Lower leg skin (tissue), 4 donors: ENCODE data around the gene STK38. TPM values are rescaled to one million over a fixed set of nuclear protein-coding genes. Genes with fewer than 3 reads are reported as not detected.
"Not testable (repeated sequence)": the region's sequence is repeated elsewhere in the genome, so short reads cannot be mapped to it uniquely, and the experiment has no call there.

Experiments used
- DNase-seq, 2 donors: peaks; one replicate each; pipeline ENCODE4 v3.0.0-alpha.2; 2019; ENCODE audit warnings: low spot score in 2 of 2
- H3K4me3 ChIP-seq: fragments of 200-600 bp; sonication (generic); 2 replicates; pipeline ENCODE4 v1.5.1; 2017; ENCODE audit warnings: mild to moderate bottlenecking, low read depth; ENCODE audit not compliant: poor library complexity, severe bottlenecking
- CTCF ChIP-seq, 3 donors: fragments of 450-650 bp; IDR thresholded peaks; one replicate each; pipeline ENCODE4 v1.5.1; 2016; ENCODE audit warnings: antibody characterized with exemption in 3 of 3, mild to moderate bottlenecking in 3 of 3, moderate library complexity in 2 of 3
- POLR2A ChIP-seq, 2 donors: fragments of 450-650 bp; IDR thresholded peaks; one replicate each; pipeline ENCODE4 v1.6.1; 2016 to 2017; ENCODE audit warnings: antibody characterized with exemption in 2 of 2, mild to moderate bottlenecking in 1 of 2, moderate library complexity in 1 of 2
- WGBS, 2 donors: methylation state at CpG; one replicate each; pipeline ENCODE4 v1.1.5; 2018; 5-methylcytosine and 5-hydroxymethylcytosine counted together
- intact Hi-C: fragments of 100-400 bp; cut with DNase I; formaldehyde crosslinking; loops from one replicate; pipeline ENCODE4 v1.15.0; 2023; ENCODE audit warnings: low total_unique reads
- total RNA-seq, 4 donors: library from RNA; depleted of rRNA; stranded (reverse); fragments of >200 nt; gene quantifications; one replicate each; pipeline ENCODE4 v1.1.0, GENCODE V29; 2016

STK38 gene
- total RNA-seq, 4 donors from 2014 or later: 27.1 to 37.4 (median 30.6) TPM

- intact Hi-C loops: no loop called here
- no peak overlapping the region for H3K4me3 ChIP-seq
- no peak for TF ChIP-seq CTCF (IDR thresholded peaks at IDR 0.05)
- no peak for TF ChIP-seq POLR2A (IDR thresholded peaks at IDR 0.05)
- 92 to 96% methylated on average over 7 of the region's 7 CpGs for WGBS, 2 donors
- DNase-seq: no peak
These were observed 55.8 kb downstream of the STK38 start for GRCh38 chr6:36491378-36491965.

- no peak for TF ChIP-seq CTCF (IDR thresholded peaks at IDR 0.05)
- no peak for TF ChIP-seq POLR2A (IDR thresholded peaks at IDR 0.05)
- intact Hi-C loops: no loop called here
- DNase-seq: no peak
- WGBS, 2 donors: 83 to 85% methylated on average over 4 of the region's 4 CpGs
- H3K4me3 ChIP-seq: no peak overlapping the region
These were observed 57.9 kb downstream of the STK38 start for GRCh38 chr6:36489426-36489825.

GRCh38 chr6:36488221-36488620, 59.1 kb downstream of the STK38 start:
- TF ChIP-seq POLR2A (IDR thresholded peaks at IDR 0.05): no peak
- TF ChIP-seq CTCF (IDR thresholded peaks at IDR 0.05): no peak
- DNase-seq: no peak
- H3K4me3 ChIP-seq: no peak overlapping the region
- intact Hi-C loops: no loop called here

- 86 to 88% methylated on average over 1 of the region's 1 CpG for WGBS, 2 donors
- no peak for DNase-seq
These were observed 59.6 kb downstream of the STK38 start for GRCh38 chr6:36487698-36488097.

GRCh38 chr6:36484736-36485135, 62.5 kb downstream of the STK38 start:
- intact Hi-C loops: no loop called here
- 85 to 92% methylated on average over 5 of the region's 5 CpGs for WGBS, 2 donors
- no peak overlapping the region for H3K4me3 ChIP-seq
- DNase-seq: no peak
- no peak for TF ChIP-seq POLR2A (IDR thresholded peaks at IDR 0.05)
- no peak for TF ChIP-seq CTCF (IDR thresholded peaks at IDR 0.05)

More at GRCh38 chr6:36487698-36488097, 59.6 kb downstream of the STK38 start:
- intact Hi-C loops: no loop called here
- H3K4me3 ChIP-seq: no peak overlapping the region
- no peak for TF ChIP-seq POLR2A (IDR thresholded peaks at IDR 0.05)
- no peak for TF ChIP-seq CTCF (IDR thresholded peaks at IDR 0.05)

GRCh38 chr6:36483326-36483725, 64.0 kb downstream of the STK38 start:
- DNase-seq, intact Hi-C loops, H3K4me3 ChIP-seq: not testable (repeated sequence)
- 94 to 100% methylated on average over 5 of the region's 5 CpGs for WGBS, 2 donors
